Caco-2 (cell line): Measurements from ENCODE around the gene RELCH. TPM values are rescaled to one million over a fixed set of nuclear protein-coding genes. Genes with fewer than 3 reads are reported as not detected.

Source experiments
- BruUV-seq: library from RNA; stranded (reverse); fragments of 400-500 nt; replicated peaks from 2 replicates; lab custom pipeline; 2021; lab: Mats Ljungman, UMichigan
- CTCF ChIA-PET: fragments of 300-600 bp; sonication (Branson Sonifier 250); formaldehyde crosslinking; loops from one replicate; lab custom pipeline; 2022; ENCODE audit warnings: antibody characterized with exemption; lab: Charles Lee
- POLR2A ChIA-PET: fragments of 300-600 bp; sonication (Branson Sonifier 250); formaldehyde crosslinking; loops from one replicate; lab custom pipeline; 2022; ENCODE audit warnings: antibody characterized with exemption; lab: Charles Lee
- DNase-seq, 2 experiments: peaks; one replicate each; pipeline versions ENCODE4 v3.0.0 to v3.0.0-alpha.2; 2020 to 2022
- H3K27me3 ChIP-seq: replicated peaks from 2 replicates; pipeline ENCODE4 v1.6.0; 2011; ENCODE audit warnings: low read length; ENCODE audit not compliant: control insufficient read depth, insufficient read depth
- H3K36me3 ChIP-seq: 2 replicates; pipeline ENCODE4 v1.5.1; 2011; ENCODE audit warnings: low read length; ENCODE audit not compliant: control insufficient read depth, insufficient read depth
- H3K4me1 ChIP-seq: fragments of 250-450 bp; sonication (Bioruptor Pico); 2 replicates; pipeline ENCODE4 v1.5.1; 2020; ENCODE audit warnings: mild to moderate bottlenecking
- H3K4me3 ChIP-seq: 2 replicates; pipeline ENCODE4 v1.5.1; 2011; ENCODE audit warnings: low read depth, mild to moderate bottlenecking, control low read depth, low read length
- H3K9me3 ChIP-seq: fragments of 250-450 bp; sonication (Bioruptor Pico); 2 replicates; pipeline ENCODE4 v1.5.1; 2020; ENCODE audit warnings: mild to moderate bottlenecking, moderate library complexity
- H3K27ac Mint-ChIP-seq: one replicate; pipeline ENCODE4 v1.8.0; 2022; ENCODE audit warnings: mixed read lengths; ENCODE audit not compliant: unreplicated experiment
- H3K27me3 Mint-ChIP-seq: one replicate; pipeline ENCODE4 v1.8.0; 2022; ENCODE audit warnings: mixed read lengths; ENCODE audit not compliant: insufficient read depth, unreplicated experiment
- H3K36me3 Mint-ChIP-seq: one replicate; pipeline ENCODE4 v1.8.0; 2022; ENCODE audit warnings: mild to moderate bottlenecking, mixed read lengths; ENCODE audit not compliant: insufficient read depth, unreplicated experiment
- H3K4me1 Mint-ChIP-seq: one replicate; pipeline ENCODE4 v1.8.0; 2022; ENCODE audit warnings: low read depth, mixed read lengths; ENCODE audit not compliant: unreplicated experiment
- H3K4me3 Mint-ChIP-seq: one replicate; pipeline ENCODE4 v1.8.0; 2022; ENCODE audit warnings: mild to moderate bottlenecking, moderate library complexity, mixed read lengths; ENCODE audit not compliant: unreplicated experiment
- H3K9me3 Mint-ChIP-seq: one replicate; pipeline ENCODE4 v1.8.0; 2022; ENCODE audit warnings: mixed read lengths; ENCODE audit not compliant: unreplicated experiment
- CTCF ChIP-seq, 2 experiments: fragments of 200-600 bp in 1 of 2; IDR thresholded peaks; 1 replicate in 1 of 2; 2 replicates in 1 of 2; pipeline versions ENCODE4 v1.5.1 to v1.8.0; 2011 to 2022; ENCODE audit warnings: antibody characterized with exemption in 1 of 2, control low read depth in 1 of 2, inconsistent platforms in 1 of 2, low read depth in 1 of 2, low read length in 1 of 2, mild to moderate bottlenecking in 1 of 2, moderate library complexity in 1 of 2; ENCODE audit not compliant: insufficient read depth in 1 of 2, severe bottlenecking in 1 of 2, unreplicated experiment in 1 of 2
- intact Hi-C: fragments of 100-400 bp; cut with micrococcal nuclease; formaldehyde crosslinking; loops from one replicate; pipeline ENCODE4 v1.10.0; 2022; ENCODE audit not compliant: unreplicated experiment
- total RNA-seq: library from RNA; stranded (reverse); gene quantifications from 2 replicates; pipeline ENCODE4 v1.2.3, GENCODE V29; 2022

The RELCH gene
- total RNA-seq, 1 experiment from 2014 or later = 16.8 TPM

GRCh38 chr18:62198259-62198658 lies 11.2 kb downstream of the RELCH start:
- H3K27ac Mint-ChIP-seq = no peak overlapping the region
- CTCF ChIA-PET = no interaction called here
- H3K9me3 ChIP-seq = no peaks in the 10 kb centered on the region
- DNase-seq = no peak
- peaks cover 10% of the 10 kb centered on the region for H3K4me1 ChIP-seq
- H3K4me3 ChIP-seq = no peak overlapping the region
- intact Hi-C loops = no loop called here
- H3K27me3 Mint-ChIP-seq = no peaks in the 10 kb centered on the region
- H3K4me3 Mint-ChIP-seq = no peak overlapping the region
- no peaks in the 10 kb centered on the region for H3K4me1 Mint-ChIP-seq
- no peaks in the 10 kb centered on the region for H3K9me3 Mint-ChIP-seq
- BruUV-seq = no TSS peak
- TF ChIP-seq CTCF (IDR thresholded peaks at IDR 0.05; ENCODE audit: insufficient read depth in 1 of 2, low read depth in 1 of 2, low read length in 1 of 2, severe bottlenecking in 1 of 2, unreplicated experiment in 1 of 2) = no peak
- no peaks in the 10 kb centered on the region for H3K36me3 Mint-ChIP-seq
- H3K27me3 ChIP-seq = no peaks in the 10 kb centered on the region
- H3K36me3 ChIP-seq = no peaks in the 10 kb centered on the region
- POLR2A ChIA-PET = no interaction called here

DNA sequence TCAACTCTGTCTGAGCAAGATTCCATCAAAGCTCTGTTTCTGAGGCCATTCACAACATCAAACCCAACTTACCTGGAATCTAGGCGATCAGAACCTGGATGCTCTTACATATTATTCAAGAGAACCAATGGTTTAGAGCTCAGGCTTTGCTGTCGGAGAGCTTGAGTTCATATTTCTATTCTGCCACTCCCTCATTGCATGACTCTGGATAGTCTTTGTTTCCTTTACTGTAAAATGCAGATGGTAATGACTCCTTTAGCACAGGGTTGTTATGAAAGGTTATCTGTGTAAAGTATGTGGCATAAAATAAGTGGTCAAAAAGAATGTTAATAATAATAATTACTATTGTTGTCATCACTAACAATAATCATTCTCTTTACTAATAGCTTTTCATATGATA lies 12.6 kb downstream of the RELCH start:
- Histone ChIP-seq H3K36me3 (no peaks in the 10 kb centered on the region), H3K4me1 (peaks cover 10% of the 10 kb centered on the region), H3K9me3 (no peaks in the 10 kb centered on the region), H3K27me3 (no peaks in the 10 kb centered on the region), H3K4me3 (no peak overlapping the region)
- Mint-ChIP-seq H3K27me3 (no peaks in the 10 kb centered on the region), H3K4me1 (no peaks in the 10 kb centered on the region), H3K36me3 (no peaks in the 10 kb centered on the region), H3K9me3 (no peaks in the 10 kb centered on the region), H3K27ac (no peak overlapping the region), H3K4me3 (no peak overlapping the region)
- ChIA-PET POLR2A (no interaction called here), CTCF (no interaction called here)
- no peak for TF ChIP-seq CTCF (IDR thresholded peaks at IDR 0.05; ENCODE audit: insufficient read depth in 1 of 2, low read depth in 1 of 2, low read length in 1 of 2, severe bottlenecking in 1 of 2, unreplicated experiment in 1 of 2)
- BruUV-seq = no TSS peak
- intact Hi-C loops = loop anchor here (2.0 kb wide), 1 partner anchor 13 kb away; the partner anchor contains the start of genes PIGN and RELCH
- DNase-seq = no peak

- Histone ChIP-seq H3K4me3 (no peak overlapping the region), H3K4me1 (peaks cover 10% of the 10 kb centered on the region), H3K36me3 (no peaks in the 10 kb centered on the region), H3K9me3 (no peaks in the 10 kb centered on the region), H3K27me3 (no peaks in the 10 kb centered on the region)
- intact Hi-C loops = loop anchor here (2.0 kb wide), 1 partner anchor 14 kb away; the partner anchor contains the start of genes PIGN and RELCH
- H3K27me3 Mint-ChIP-seq = no peaks in the 10 kb centered on the region
- BruUV-seq = no TSS peak
- H3K27ac Mint-ChIP-seq = no peak overlapping the region
- ChIA-PET POLR2A (no interaction called here), CTCF (no interaction called here)
- H3K9me3 Mint-ChIP-seq = no peaks in the 10 kb centered on the region
- DNase-seq = no peak
- no peak overlapping the region for H3K4me3 Mint-ChIP-seq
- H3K4me1 Mint-ChIP-seq = no peaks in the 10 kb centered on the region
- no peak for TF ChIP-seq CTCF (IDR thresholded peaks at IDR 0.05; ENCODE audit: insufficient read depth in 1 of 2, low read depth in 1 of 2, low read length in 1 of 2, severe bottlenecking in 1 of 2, unreplicated experiment in 1 of 2)
- no peaks in the 10 kb centered on the region for H3K36me3 Mint-ChIP-seq
Observed at GRCh38 chr18:62200121-62200914, 13.3 kb downstream of the RELCH start.
